Muscle of arm (tissue), 12 donors: ENCODE results near the gene NECAB3. TPM values are rescaled to one million over a fixed set of nuclear protein-coding genes. Genes with fewer than 3 reads are reported as not detected.
"Not testable (repeated sequence)": the region's sequence is repeated elsewhere in the genome, so short reads cannot be mapped to it uniquely, and the experiment has no call there.

Source experiments
- DNase-seq: peaks from one replicate; pipeline ENCODE4 v3.0.0-alpha.2; 2013
- polyA plus RNA-seq, 12 donors: library from polyadenylated mRNA; unstranded; fragments of 120-200 nt; gene quantifications; one replicate each; pipeline ENCODE4 v1.2.1, GENCODE V29; 2013; ENCODE audit not compliant: insufficient read length in 12 of 12

NECAB3 gene
- polyA plus RNA-seq, 12 donors: 19.0 to 41.9 (median 25.0) TPM; not detected in 1

GRCh38 chr20:33700696-33701441 lies 26.6 kb upstream of the NECAB3 start:
- DNase-seq: not testable (repeated sequence)

- not testable (repeated sequence) for DNase-seq
Measured at GRCh38 chr20:33698966-33699365, 24.7 kb upstream of the NECAB3 start.

- DNase-seq: peak; percentile 79
Measured at GRCh38 chr20:33697129-33697528, 22.9 kb upstream of the NECAB3 start.

- no peak for DNase-seq
Measured at GRCh38 chr20:33696448-33696847, 22.2 kb upstream of the NECAB3 start.

GRCh38 chr20:33694639-33695012 lies 20.4 kb upstream of the NECAB3 start:
- DNase-seq: no peak

GRCh38 chr20:33693741-33694638 lies 19.8 kb upstream of the NECAB3 start:
- peak; percentile 77 for DNase-seq

- no peak for DNase-seq
Measured at GRCh38 chr20:33693289-33693688, 19.1 kb upstream of the NECAB3 start.

GRCh38 chr20:33689973-33690372 lies 15.7 kb upstream of the NECAB3 start:
- DNase-seq: no peak

- no peak for DNase-seq
Measured at GRCh38 chr20:33689493-33689892, 15.3 kb upstream of the NECAB3 start.

- no peak for DNase-seq
Measured at GRCh38 chr20:33688938-33689424, 14.8 kb upstream of the NECAB3 start.

- DNase-seq: no peak
Measured at GRCh38 chr20:33687993-33688937, 14.0 kb upstream of the NECAB3 start.

GRCh38 chr20:33687370-33687915 lies 13.2 kb upstream of the NECAB3 start:
- no peak for DNase-seq

GRCh38 chr20:33686984-33687366 lies 12.7 kb upstream of the NECAB3 start:
- DNase-seq: no peak

GRCh38 chr20:33686100-33686983 lies 12.1 kb upstream of the NECAB3 start, which contains the start of gene E2F1:
Gene E2F1 (minus strand): TSS chr20:33686385. CDS start chr20:33686264, 121 bp downstream.
- peak; percentile 92 for DNase-seq

- DNase-seq: peak; percentile 48
Measured at GRCh38 chr20:33685328-33686099, 11.3 kb upstream of the NECAB3 start.

- DNase-seq: no peak
Measured at GRCh38 chr20:33684533-33685327, 10.5 kb upstream of the NECAB3 start.

- no peak for DNase-seq
Measured at GRCh38 chr20:33681728-33682353, 7.6 kb upstream of the NECAB3 start.

GRCh38 chr20:33681288-33681687 lies 7.1 kb upstream of the NECAB3 start:
- DNase-seq: no peak
